C4-2B (cell line): Measurements from ENCODE around the gene GPR17.

Experiments
- H3K27ac ChIP-seq: fragments of 450-650 bp; 2 replicates; pipeline ENCODE4 v1.5.1; 2017
- ZFX ChIP-seq: fragments of 450-650 bp; IDR thresholded peaks from 2 replicates; pipeline ENCODE4 v1.6.1; 2017
- TF ChIP-seq, protein P1 (sequence below): fragments of 450-650 bp; conservative IDR thresholded peaks from 2 replicates; pipeline ENCODE4 v1.5.1; 2017; ENCODE audit warnings: mild to moderate bottlenecking

The GPR17 gene

DNA sequence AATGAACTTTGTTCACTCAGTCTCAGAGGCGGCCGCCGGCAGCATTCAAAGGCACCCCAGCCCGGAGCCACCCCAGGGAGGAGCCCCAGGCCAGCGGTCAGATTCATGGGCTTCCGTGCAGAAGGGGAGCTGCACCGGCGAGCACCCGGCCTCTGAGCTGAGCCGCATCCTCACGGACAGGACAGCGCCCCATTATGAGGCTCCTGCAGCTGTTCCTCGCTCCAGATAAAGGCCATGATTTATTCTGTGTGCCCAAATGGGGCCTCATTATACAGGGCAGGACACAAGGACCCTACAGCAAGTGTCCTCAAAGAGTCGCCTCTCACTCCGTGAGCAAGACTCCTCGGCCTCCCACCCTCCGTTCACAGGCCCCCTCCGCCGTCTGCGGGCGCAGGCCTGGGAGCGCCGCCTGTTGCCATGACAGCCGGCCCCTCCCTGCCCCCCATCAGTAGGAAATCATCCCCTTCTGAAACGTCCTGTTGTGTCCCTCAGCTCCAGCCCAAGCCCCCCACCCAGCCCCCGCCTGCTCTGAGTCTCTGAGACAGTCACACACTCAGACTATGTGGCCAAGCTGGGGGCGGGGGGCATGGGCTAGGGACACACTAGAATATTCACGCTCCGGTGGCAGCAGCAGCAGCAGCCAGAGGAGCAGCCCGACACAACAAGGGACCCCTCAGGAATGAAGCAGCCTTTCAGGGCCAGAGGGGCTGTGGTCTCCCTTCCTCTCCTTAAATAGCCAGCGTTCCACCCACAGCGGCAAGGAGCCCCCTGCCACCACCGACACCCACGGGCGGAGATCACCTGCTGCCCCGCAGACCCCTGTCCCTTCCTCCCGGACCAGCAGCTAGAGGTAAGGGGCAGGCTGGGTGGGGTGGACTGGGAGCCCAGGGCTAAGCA, at the start of gene GPR17:
TSS of gene GPR17 (plus strand) at position 759 of the 897 bp plus-strand sequence. CDS start 4,583 bp downstream, outside the sequence.
- no peak within 1 kb of the TSS for H3K27ac ChIP-seq
- TF ChIP-seq, protein P1, sequence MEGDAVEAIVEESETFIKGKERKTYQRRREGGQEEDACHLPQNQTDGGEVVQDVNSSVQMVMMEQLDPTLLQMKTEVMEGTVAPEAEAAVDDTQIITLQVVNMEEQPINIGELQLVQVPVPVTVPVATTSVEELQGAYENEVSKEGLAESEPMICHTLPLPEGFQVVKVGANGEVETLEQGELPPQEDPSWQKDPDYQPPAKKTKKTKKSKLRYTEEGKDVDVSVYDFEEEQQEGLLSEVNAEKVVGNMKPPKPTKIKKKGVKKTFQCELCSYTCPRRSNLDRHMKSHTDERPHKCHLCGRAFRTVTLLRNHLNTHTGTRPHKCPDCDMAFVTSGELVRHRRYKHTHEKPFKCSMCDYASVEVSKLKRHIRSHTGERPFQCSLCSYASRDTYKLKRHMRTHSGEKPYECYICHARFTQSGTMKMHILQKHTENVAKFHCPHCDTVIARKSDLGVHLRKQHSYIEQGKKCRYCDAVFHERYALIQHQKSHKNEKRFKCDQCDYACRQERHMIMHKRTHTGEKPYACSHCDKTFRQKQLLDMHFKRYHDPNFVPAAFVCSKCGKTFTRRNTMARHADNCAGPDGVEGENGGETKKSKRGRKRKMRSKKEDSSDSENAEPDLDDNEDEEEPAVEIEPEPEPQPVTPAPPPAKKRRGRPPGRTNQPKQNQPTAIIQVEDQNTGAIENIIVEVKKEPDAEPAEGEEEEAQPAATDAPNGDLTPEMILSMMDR: no peak
- TF ChIP-seq ZFX: no peak

DNA sequence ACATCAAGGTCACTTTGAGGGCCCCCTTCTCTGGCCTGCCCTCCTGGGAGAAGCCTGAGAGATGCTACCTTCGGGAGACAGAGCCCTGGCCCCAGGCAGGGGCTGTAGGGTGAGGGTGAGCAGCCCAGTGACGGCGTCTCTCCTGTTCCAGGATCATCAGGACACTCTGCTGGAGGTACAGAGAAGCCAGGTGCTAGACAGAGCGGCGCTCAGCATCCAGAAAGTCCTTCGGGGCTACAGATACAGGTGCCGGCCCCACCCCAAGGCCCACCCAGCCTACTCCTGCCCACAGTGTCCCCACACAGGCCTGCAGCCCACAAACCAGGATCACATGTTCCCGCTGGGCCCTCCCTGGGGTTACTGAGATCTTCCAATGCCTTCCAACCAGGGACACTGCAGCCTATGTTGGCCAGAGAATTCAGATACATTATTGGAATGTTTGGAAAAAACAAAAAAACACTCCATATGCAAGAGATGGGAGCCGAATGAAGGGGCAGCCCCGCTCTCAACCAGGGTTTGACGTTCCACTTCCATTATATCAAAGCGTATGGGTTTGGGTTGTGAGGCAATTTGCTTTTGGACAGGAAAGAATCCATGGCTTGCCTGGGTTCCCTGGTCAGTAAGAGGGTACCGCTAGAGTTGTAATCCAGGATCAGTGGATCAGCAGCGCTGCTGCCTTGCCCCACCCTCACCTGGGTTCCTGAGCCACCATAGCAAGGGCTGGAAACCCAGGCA, 49.5 kb upstream of the GPR17 start:
- no peak for TF ChIP-seq ZFX
- TF ChIP-seq, protein P1: no peak

DNA sequence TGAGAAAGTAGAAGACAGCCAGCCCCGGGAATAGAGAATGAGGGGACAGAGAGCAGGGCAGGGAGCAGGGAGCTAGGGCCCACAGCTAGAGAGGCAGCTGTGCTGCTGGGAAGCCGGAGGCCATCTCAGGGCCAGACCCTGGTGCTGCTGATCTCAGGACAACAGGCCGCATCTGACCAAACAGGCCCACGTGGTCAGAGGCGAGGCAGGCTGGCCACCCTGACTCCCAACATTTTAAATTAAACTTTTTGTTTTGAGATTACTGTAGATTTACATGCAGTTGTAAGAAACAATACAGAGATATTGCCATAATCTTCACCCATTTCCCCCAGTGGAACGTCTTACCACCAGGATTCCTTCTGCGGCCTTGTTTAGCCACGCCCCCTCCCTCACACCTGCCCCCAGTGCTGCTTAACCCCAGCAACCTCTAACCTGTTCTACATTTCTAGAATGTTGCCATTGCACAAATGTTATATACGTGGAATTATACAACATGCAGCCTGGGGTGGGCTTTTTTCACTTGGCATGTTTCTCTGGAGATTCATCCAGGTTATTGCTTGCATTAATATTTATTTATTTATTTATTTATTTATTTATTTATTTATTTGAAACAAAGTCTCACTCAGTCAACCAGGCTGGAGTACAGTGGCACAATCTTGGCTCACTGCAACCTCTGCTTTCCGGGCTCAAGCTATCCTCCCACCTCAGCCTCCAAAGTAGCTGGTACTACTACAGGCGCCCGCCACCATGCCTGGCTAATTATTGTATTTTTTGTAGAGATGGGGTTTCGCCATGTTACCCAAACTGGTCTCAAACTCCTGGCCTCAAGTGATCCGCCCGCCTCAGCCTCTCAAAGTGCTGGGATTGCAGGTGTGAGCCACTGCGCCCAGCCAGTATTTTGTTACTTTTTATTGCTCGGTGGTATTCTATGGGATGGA, 48.6 kb upstream of the GPR17 start:
- no peak overlapping the region for H3K27ac ChIP-seq
- TF ChIP-seq, protein P1: no peak
- no peak for TF ChIP-seq ZFX

More for the DNA sequence above, 49.5 kb upstream of the GPR17 start:
- H3K27ac ChIP-seq: no peak overlapping the region

DNA sequence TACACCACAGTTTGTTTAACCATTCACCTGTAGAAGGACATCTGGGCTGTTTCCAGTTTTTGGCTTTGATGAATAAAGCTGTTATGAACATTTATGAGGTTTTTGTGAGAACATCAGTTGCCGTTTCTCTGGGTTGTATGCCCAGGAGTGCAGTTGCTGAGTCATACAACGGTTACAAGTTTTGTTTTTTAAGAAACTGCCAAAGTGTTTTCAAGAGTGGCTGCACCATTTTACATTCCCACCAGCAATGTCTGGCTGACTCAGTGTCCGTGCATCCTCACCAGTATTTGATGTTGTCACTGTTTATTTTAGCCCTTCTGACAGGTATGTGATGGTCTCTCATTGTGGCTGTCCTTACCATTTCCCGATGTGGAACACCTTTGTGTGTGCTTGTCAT, 48.0 kb upstream of the GPR17 start:
- TF ChIP-seq ZFX: no peak
- TF ChIP-seq, protein P1: no peak
- H3K27ac ChIP-seq: no peak overlapping the region

DNA sequence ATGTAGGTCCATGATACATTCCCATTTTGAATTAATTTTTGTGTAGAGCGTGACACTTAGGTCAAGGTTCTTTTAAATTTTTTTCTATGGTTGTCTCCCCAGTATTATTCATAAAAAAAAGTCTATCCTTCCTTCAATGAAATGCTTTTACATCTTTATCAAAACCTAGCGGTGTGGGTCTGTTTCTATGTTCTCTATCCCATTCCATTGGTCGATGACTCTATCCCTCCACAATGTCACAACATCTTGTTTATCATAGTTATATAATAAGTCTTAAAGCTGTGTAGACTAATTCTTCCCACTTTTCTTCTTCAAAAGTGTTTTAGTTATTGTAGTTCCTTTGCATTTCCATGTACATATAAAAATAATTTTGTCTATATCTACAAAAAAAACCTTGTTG, 47.2 kb upstream of the GPR17 start:
- TF ChIP-seq, protein P1: no peak
- no peak for TF ChIP-seq ZFX
- no peak overlapping the region for H3K27ac ChIP-seq

DNA sequence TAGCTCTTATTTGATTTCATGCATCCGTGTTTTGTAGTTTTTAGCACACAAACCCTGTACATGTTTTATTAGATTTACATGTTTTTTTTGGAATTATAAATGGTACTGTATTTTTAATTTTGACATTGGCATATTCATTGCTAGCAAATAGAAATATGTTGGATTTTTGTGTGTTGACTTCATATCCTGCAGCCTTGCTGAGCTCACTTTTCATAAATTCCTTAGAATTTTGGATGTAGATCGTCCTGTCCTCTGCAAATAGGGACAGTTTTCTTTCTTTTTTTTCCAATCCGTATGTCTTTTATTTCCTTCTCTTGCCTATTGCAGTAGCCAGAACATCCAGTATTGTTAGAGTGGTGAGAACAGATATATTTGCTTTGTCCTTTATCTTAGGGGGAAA, 46.7 kb upstream of the GPR17 start:
- no peak for TF ChIP-seq ZFX
- TF ChIP-seq, protein P1: no peak
- H3K27ac ChIP-seq: no peak overlapping the region
